ENCODE results near the gene BNC1.
"Not testable (repeated sequence)": the region's sequence is repeated elsewhere in the genome, so short reads cannot be mapped to it uniquely, and the experiment has no call there.

BNC1 gene

GRCh38 chr15:83292317-83292716 is 7.9 kb upstream of the BNC1 start:
- DNase-seq (ENCODE audit: low spot score): peak; percentile 32

DNA sequence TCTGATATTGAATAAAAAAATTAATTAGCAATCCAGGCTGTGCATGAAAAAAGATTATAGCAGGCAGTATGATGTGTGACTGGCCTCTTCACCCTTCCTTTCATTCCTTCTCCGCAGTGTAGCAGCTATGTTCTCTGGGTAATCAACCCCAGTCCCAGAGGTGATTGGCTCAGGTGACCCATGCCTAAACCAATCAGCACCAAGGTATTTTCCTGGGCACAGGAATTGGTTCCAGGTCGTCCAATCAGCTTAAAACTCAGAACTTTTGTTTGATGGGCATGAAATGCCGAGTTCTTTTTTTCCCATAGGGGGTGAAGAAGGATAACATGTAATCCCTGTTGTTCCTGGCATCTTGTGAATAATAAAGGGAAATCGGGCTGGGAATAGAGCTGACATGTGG is 5.8 kb upstream of the BNC1 start:
- no peak for DNase-seq (ENCODE audit: low spot score)

DNA sequence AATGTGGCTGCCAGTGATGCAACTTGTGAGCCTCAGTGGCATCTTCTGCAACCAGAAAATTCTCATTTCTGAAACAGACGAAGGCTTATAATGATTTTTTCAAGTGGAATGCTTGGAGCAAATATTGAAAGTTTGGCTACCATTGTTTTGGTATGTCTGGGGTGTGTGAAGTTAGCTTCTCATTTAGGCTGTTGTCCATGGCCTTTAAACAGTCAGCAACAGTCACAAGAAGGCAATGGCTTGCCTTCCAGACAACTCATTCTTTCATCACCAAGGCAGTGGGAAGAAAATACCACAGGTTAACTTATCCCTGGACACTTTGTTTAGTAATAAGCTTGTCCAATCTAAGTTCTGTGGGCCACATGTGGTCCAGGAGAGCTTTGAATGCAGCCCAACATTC is 4.7 kb upstream of the BNC1 start:
- DNase-seq (ENCODE audit: low spot score): no peak

- DNase-seq (ENCODE audit: low spot score): peak; percentile 17
These were observed 3.9 kb upstream of the BNC1 start for GRCh38 chr15:83288381-83288801.

- no peak for DNase-seq (ENCODE audit: low spot score)
These were observed 3.1 kb upstream of the BNC1 start for GRCh38 chr15:83287541-83288027.

DNA sequence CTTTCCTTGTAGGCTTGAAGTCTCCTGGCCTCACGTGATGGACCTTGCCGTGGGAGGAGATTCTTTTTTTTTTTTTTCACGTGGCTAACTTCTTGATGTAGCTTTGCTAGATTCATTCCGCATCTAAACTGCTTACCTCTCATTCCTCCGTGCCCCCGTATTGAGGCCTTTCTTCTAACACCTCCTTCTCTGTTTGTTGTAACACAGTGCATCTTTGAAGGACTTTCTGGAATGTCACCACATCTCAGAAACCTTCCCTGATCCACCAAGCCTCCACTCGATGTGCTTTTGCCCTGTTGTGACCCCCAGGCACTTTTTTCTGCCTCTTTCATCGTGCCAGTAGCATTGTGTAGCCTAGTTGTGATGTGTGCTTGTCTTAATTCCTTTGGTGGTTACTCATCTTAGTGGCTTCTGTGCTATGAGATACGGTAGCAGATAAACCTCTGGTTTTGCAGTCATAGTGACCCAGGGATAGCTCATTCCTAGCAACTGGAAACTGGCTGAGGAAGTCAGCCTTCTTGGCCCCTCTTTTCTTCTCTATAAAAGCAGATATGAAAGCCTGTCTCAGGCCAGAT is 1.6 kb upstream of the BNC1 start:
- peak; percentile 71 for DNase-seq (ENCODE audit: low spot score)

DNA sequence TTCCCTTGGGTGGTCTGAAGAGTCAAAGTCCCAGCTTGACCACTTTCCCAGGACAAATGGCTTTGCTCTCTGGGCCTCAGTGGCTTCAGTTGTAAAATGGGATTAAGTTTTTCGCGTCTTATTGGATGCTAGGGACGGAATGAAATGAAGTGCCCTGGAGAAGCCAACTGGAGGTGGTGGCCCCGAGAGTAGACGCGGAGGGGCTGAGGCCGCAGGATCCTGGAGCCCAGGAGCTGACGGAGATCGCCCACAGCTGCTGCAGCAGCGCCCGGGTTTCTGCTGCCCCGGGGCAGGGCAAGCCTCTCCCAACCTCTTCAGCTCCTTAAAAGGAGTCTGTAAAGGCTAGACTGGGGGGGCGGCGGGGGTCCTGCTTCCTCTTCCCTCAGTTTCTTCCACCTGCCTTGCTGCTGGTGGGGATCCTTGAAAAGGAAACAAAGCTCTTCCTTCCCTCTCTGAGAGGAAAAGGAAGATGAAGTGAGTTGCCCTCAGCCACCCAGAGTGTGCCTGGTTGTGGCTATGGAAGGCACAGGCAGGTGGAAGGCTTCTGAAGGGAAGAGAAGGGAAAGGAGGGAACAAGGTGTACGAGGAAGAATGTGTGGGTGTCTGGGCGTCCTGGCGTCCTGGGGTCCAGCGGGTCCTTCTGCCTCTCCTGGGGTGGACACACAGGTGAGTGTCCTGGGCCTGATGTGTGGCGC is 967 bp upstream of the BNC1 start:
- DNase-seq (ENCODE audit: low spot score): no peak

DNA sequence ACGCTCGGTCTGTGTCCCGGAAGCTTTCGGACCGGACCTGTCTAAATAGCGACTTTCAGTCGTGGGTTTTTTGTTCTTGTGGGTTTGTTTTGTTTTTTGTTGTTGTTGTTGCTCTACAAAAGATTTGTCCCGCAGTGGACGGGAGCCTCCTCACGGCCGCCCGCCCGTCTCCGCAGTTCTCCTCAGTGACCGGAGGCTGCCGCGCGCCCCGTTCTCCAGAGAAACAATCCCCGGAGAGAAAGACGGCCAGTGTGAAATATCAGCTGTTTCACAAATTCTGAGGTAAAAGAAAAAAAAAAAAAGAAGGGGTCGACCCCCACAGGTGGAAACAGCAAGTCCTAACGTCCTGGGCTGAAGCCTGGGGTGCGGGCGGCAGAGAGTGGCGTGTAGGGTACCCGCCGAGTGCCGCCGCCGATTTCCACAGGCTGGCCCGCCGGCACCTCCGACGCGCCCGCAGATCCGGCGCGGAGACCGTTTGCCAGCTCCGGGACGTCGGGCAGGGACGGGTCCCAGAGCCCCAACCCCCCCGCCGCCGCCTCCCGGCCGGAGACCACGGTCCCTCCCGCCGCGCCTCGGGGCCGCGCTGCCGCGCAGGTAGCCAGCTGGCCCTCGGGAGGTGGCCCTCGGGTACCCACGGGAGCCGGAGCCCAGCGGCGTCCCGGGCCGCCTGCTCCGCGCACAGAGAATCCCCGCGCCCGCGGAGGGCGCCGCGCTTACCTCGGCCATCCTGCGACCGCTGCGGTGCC is 478 bp downstream of the BNC1 start:
- DNase-seq (ENCODE audit: low spot score): no peak

DNA sequence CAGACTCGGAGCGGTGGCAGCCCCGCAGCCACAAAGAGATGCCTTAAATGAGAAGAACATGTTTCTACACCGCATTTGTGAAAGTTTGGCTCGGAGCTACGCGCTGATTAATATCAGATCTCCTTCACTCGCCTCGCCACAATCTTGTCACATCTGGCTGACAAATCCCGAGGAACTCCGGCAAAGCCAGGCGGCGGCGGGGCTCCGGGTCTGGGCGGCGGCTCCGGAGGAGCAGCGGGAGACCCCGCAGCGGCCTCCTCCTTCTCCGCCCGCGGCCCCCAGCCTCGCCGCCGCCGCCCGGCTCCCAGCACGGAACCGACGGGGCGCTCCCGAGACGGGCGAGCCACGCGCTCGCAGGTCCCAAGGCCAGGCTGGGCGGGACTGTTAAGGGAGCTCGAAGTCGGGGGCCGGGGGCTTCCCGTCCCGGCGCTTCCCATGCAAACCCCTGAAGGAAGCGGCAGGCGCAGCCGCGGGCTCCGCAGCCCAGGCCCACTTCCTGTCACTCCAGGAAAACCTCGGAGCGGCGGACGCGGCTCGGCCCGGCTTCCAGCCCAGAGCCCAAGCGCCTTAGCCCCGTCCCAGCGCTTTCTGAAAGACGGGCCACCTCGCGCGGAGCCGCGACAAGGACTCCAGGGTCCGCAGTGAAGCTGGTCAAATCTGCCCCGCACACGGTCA is 1.2 kb downstream of the BNC1 start:
- no peak for DNase-seq (ENCODE audit: low spot score)

GRCh38 chr15:83282776-83283137 is 1.7 kb downstream of the BNC1 start:
- DNase-seq (ENCODE audit: low spot score): no peak

DNA sequence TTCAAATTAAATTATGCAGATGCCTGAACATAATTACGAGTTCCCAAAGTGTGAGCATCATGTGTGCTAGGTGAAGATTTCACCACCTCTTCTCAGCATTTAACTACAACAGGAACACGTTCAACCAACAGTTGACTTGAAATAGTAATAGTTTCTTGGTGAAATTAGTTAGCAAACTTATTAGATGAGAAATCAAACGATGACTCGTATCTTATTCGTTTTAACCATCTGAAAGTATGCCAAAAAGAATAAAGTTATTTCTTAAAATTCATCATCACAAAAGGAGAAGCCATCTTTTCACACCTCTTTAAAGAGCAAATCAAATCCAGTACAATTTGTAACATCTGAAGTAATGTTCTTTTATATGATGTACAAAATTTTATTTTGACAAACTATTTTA is 2.3 kb downstream of the BNC1 start:
- DNase-seq (ENCODE audit: low spot score): no peak

DNA sequence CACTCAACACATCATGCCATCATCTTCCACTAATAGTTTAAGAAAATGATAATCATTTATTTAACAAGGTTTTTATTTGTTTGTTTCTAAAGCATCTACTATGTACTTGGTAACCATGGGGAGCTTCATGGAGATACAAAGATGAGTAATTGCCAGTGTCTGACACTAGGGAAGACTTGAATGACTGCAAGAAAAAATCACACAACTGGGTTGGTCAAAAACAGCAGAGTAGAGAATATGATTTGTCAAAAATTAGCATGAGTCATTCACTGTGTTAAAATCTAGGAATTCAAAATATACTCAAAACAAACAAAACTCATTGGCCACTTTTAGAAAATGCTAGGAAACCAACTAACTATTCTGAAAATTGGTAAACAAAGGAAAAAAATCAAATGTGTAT is 6.3 kb downstream of the BNC1 start:
- no peak for DNase-seq (ENCODE audit: low spot score)

GRCh38 chr15:83276661-83277060 is 7.8 kb downstream of the BNC1 start:
- DNase-seq (ENCODE audit: low spot score): no peak

GRCh38 chr15:83275412-83275811 is 9.1 kb downstream of the BNC1 start:
- no peak for DNase-seq (ENCODE audit: low spot score)

- no peak for DNase-seq (ENCODE audit: low spot score)
These were observed 14.3 kb downstream of the BNC1 start for GRCh38 chr15:83270176-83270575.

DNA sequence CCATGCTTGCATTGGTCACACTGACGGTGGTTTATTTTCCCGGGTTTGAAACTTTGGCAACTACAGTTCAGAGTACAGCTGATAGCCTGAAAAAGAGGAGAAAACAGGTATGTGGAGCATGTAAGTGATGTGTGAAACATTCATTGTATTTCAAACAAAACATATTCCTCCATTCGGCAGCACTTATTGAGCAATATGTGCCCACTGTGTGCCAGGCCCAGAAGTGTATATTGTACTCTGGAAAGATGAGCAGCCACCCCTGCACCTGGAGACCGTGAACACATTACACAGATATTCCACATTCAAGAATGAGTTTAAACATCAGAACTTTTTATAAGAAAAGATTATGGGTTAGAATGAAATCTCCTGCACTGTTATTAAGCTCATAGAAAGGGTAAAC is 16.3 kb downstream of the BNC1 start:
- DNase-seq (ENCODE audit: low spot score): no peak

DNA sequence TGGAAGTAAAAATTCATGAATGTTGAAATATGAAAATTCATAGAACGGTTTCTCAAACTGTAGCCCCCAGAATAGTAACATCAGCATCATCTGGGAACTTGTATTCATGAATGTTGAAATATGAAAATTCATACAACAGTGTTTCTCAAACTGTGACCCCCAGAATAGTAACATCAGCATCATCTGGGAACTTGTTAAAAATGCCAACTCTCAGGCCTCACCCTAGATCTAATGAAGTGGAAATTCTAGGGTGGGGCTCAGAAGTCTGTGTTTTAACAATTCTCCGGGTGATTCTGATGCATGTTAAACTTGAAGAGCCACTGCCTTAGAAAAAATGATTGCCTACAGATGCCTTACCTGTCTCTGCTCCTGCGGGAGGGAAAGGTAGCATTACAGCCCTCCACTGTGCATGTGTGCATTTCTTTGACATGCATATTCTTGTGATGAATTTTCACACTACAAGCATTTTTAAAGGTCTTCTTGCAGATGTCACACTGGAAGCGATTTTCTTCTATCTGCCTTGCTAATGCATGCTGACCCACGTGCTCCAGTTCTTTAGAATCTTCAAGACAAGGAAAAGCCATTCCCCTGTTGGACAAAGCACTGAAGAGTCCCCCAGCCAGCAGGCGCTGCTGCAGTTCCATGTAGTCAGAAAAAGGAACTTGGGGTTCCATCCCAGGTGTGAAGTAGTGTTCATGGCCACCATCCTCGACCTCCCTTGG is 21.7 kb downstream of the BNC1 start:
- DNase-seq (ENCODE audit: low spot score): no peak

DNA sequence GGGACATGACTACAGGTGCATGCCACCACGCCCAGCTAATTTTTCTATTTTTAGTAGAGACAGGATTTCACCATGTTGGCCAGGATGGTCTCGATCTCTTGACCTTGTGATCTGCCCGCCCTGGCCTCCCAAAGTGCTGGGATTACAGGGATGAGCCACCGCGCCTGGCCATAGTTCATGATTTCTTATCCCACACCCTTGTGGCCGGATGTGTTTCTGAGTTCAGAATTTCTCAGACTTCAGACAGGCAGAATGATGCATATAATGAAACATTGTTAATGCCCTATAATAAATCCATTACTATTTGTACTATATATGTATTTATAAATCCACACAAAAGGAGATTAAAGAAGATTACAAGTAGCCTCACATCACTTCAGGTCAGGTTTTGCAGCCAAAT is 22.3 kb downstream of the BNC1 start:
- DNase-seq (ENCODE audit: low spot score): not testable (repeated sequence)

- DNase-seq (ENCODE audit: low spot score): no peak
These were observed 33.7 kb downstream of the BNC1 start for GRCh38 chr15:83250781-83251180.

- DNase-seq (ENCODE audit: low spot score): no peak
These were observed 35.5 kb downstream of the BNC1 start for GRCh38 chr15:83249030-83249343.

DNA sequence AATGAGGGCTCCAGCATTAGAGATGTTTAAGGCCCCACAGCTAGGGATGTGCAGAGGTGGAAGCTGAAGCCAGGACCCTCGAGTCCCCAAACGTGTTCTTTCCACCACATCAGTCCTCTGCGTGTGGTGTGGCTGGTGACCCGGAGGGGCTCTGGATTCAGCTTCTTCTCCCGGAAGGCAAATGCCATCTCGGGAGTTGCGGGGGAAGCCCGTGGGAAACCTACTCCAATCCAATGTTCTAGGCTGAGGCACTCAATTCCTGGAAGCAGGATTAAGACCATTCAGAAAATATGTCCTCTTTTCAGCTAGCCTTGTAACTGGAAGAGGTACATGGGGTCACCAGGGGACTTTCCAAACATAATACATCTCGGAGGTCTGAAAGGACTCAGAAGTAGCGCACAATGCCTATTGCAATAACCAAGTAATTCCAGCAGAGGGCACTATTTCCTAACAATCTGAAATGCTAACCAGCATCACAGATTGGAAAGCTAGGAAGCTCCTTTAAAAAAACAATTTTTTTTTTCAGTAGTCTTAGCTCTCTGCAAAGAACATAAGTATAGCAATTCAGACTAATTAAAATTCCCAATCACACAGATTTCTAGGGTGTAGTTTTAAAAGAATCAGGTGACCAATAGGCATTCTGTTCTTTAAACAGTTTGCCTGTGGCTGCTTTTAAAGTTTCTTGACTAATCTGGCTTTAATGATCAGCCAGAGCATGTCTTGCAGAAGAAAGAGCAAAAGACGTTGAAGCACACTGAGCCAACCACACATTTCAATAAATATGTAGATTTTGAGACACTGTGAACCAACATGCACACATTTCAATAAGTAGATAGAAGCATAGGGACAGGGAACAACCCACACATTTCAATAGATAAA is 36.1 kb downstream of the BNC1 start:
- DNase-seq (ENCODE audit: low spot score): peak; percentile 39

All from SW480 (cell line).